Measurements from ENCODE around the gene ECEL1.
A peak's percentile ranks its signal among the peaks of the same experiment; 100 is the strongest.

The ECEL1 gene

GRCh38 chr2:232523682-232524597 lies 36.3 kb upstream of the ECEL1 start (continued):
- no peak for TF ChIP-seq ZNF202 (tag by site-specific recombination; IDR thresholded peaks at IDR 0.05; ENCODE audit: borderline replicate concordance)
- no peak for TF ChIP-seq ZNF585B (tag by site-specific recombination; IDR thresholded peaks at IDR 0.05)
- TF ChIP-seq, protein P1, sequence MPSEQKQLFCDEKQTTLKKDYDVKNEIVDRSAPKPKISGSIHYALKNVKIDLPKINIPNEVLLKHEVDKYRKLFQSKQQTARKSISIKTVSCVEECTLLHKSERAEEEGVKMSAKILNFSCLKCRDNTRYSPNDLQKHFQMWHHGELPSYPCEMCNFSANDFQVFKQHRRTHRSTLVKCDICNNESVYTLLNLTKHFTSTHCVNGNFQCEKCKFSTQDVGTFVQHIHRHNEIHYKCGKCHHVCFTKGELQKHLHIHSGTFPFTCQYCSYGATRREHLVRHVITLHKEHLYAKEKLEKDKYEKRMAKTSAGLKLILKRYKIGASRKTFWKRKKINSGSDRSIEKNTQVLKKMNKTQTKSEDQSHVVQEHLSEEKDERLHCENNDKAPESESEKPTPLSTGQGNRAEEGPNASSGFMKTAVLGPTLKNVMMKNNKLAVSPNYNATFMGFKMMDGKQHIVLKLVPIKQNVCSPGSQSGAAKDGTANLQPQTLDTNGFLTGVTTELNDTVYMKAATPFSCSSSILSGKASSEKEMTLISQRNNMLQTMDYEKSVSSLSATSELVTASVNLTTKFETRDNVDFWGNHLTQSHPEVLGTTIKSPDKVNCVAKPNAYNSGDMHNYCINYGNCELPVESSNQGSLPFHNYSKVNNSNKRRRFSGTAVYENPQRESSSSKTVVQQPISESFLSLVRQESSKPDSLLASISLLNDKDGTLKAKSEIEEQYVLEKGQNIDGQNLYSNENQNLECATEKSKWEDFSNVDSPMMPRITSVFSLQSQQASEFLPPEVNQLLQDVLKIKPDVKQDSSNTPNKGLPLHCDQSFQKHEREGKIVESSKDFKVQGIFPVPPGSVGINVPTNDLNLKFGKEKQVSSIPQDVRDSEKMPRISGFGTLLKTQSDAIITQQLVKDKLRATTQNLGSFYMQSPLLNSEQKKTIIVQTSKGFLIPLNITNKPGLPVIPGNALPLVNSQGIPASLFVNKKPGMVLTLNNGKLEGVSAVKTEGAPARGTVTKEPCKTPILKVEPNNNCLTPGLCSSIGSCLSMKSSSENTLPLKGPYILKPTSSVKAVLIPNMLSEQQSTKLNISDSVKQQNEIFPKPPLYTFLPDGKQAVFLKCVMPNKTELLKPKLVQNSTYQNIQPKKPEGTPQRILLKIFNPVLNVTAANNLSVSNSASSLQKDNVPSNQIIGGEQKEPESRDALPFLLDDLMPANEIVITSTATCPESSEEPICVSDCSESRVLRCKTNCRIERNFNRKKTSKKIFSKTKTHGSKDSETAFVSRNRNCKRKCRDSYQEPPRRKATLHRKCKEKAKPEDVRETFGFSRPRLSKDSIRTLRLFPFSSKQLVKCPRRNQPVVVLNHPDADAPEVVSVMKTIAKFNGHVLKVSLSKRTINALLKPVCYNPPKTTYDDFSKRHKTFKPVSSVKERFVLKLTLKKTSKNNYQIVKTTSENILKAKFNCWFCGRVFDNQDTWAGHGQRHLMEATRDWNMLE (tag by site-specific recombination; conservative IDR thresholded peaks at IDR 0.05; ENCODE audit: low read depth), result no peak
- no peak for TF ChIP-seq ZFP69B (tag by site-specific recombination; IDR thresholded peaks at IDR 0.05)
- no peak for TF ChIP-seq MEIS1 (CRISPR knock-in tag; IDR thresholded peaks at IDR 0.05; ENCODE audit: borderline replicate concordance)
- TF ChIP-seq, protein P2, sequence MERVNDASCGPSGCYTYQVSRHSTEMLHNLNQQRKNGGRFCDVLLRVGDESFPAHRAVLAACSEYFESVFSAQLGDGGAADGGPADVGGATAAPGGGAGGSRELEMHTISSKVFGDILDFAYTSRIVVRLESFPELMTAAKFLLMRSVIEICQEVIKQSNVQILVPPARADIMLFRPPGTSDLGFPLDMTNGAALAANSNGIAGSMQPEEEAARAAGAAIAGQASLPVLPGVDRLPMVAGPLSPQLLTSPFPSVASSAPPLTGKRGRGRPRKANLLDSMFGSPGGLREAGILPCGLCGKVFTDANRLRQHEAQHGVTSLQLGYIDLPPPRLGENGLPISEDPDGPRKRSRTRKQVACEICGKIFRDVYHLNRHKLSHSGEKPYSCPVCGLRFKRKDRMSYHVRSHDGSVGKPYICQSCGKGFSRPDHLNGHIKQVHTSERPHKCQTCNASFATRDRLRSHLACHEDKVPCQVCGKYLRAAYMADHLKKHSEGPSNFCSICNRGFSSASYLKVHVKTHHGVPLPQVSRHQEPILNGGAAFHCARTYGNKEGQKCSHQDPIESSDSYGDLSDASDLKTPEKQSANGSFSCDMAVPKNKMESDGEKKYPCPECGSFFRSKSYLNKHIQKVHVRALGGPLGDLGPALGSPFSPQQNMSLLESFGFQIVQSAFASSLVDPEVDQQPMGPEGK (tag by site-specific recombination; IDR thresholded peaks at IDR 0.05), result peak; percentile 85
- TF ChIP-seq ZNF549 (tag by site-specific recombination; IDR thresholded peaks at IDR 0.05), result no peak
- no peak for TF ChIP-seq ZNF138 (tag by site-specific recombination; IDR thresholded peaks at IDR 0.05; ENCODE audit: borderline replicate concordance)
- peak; percentile 41 for TF ChIP-seq GLIS1 (tag by site-specific recombination; IDR thresholded peaks at IDR 0.05)
- 0 out of 2 replicates have a peak, but pooled peaks have one; percentile 22 for TF ChIP-seq ZFP37 (tag by site-specific recombination; IDR thresholded peaks at IDR 0.05)
- TF ChIP-seq ZNF561 (tag by site-specific recombination; IDR thresholded peaks at IDR 0.05; ENCODE audit: borderline replicate concordance), result peak; percentile 75; the same call in 1 of the 2 replicates
- peak; percentile 18; the same call in 1 of the 2 replicates for TF ChIP-seq ZNF654 (tag by site-specific recombination; IDR thresholded peaks at IDR 0.05; ENCODE audit: low read depth)
- no peak for TF ChIP-seq GFI1B (tag by site-specific recombination; IDR thresholded peaks at IDR 0.05)
- peak; percentile 91; the same call in 1 of the 2 replicates for TF ChIP-seq ZNF2 (tag by site-specific recombination; IDR thresholded peaks at IDR 0.05)
- 0 out of 2 replicates have a peak, but pooled peaks have one; percentile 24 for TF ChIP-seq ZSCAN30 (tag by site-specific recombination; IDR thresholded peaks at IDR 0.05)
- no peak for TF ChIP-seq SCRT1 (tag by site-specific recombination; IDR thresholded peaks at IDR 0.05; ENCODE audit: borderline replicate concordance)
- peak; percentile 44 for TF ChIP-seq SP2 (tag by site-specific recombination; IDR thresholded peaks at IDR 0.05)
- TF ChIP-seq ZNF521 (tag by site-specific recombination; IDR thresholded peaks at IDR 0.05), result no peak
- peak; percentile 53 for TF ChIP-seq SCRT2 (tag by site-specific recombination; IDR thresholded peaks at IDR 0.05)
- TF ChIP-seq, protein P3, sequence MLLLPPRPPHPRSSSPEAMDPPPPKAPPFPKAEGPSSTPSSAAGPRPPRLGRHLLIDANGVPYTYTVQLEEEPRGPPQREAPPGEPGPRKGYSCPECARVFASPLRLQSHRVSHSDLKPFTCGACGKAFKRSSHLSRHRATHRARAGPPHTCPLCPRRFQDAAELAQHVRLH (tag by site-specific recombination; IDR thresholded peaks at IDR 0.05), result no peak
- TF ChIP-seq BCL11A (tag by site-specific recombination; IDR thresholded peaks at IDR 0.05; ENCODE audit: low read depth), result 0 out of 2 replicates have a peak, but pooled peaks have one; percentile 47
- TF ChIP-seq ZEB2 (tag by site-specific recombination; IDR thresholded peaks at IDR 0.05), result peak; percentile 65; the same call in 1 of the 2 replicates
- no peak for TF ChIP-seq ZNF354C (tag by site-specific recombination; IDR thresholded peaks at IDR 0.05; ENCODE audit: borderline replicate concordance, low read depth)
- TF ChIP-seq, protein P4, sequence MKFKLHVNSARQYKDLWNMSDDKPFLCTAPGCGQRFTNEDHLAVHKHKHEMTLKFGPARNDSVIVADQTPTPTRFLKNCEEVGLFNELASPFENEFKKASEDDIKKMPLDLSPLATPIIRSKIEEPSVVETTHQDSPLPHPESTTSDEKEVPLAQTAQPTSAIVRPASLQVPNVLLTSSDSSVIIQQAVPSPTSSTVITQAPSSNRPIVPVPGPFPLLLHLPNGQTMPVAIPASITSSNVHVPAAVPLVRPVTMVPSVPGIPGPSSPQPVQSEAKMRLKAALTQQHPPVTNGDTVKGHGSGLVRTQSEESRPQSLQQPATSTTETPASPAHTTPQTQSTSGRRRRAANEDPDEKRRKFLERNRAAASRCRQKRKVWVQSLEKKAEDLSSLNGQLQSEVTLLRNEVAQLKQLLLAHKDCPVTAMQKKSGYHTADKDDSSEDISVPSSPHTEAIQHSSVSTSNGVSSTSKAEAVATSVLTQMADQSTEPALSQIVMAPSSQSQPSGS (tag by site-specific recombination; IDR thresholded peaks at IDR 0.05; ENCODE audit: low read depth), result no peak
- TF ChIP-seq ZFHX2 (tag by site-specific recombination; conservative IDR thresholded peaks at IDR 0.05), result no peak
- TF ChIP-seq ZNF791 (tag by site-specific recombination; IDR thresholded peaks at IDR 0.05), result no peak
- no peak for TF ChIP-seq KLF16 (tag by site-specific recombination; IDR thresholded peaks at IDR 0.05)
- no peak; the same call in 1 of the 2 replicates for TF ChIP-seq IKZF3 (tag by site-specific recombination; IDR thresholded peaks at IDR 0.05)
- no peak for TF ChIP-seq KLF10 (tag by site-specific recombination; IDR thresholded peaks at IDR 0.05)
- TF ChIP-seq KLF8 (tag by site-specific recombination; IDR thresholded peaks at IDR 0.05), result peak; percentile 54; the same call in 1 of the 2 replicates
- peak; percentile 53; the same call in 1 of the 2 replicates for TF ChIP-seq ZBTB48 (tag by site-specific recombination; IDR thresholded peaks at IDR 0.05)

Data from HEK293 (cell line).